Type B pancreatic cell (in vitro differentiated cells): ENCODE measurements around the gene ZFYVE16. TPM values are rescaled to one million over a fixed set of nuclear protein-coding genes. Genes with fewer than 3 reads are reported as not detected.

ENCODE experiments used
- DNase-seq: peaks from one replicate; pipeline ENCODE4 v3.0.0; 2021; ENCODE audit warnings: mixed read lengths; ENCODE audit not compliant: unreplicated experiment; ENCODE audit errors: extremely low spot score
- H3K27ac Mint-ChIP-seq: 2 replicates; pipeline ENCODE4 v1.8.0; 2021; ENCODE audit warnings: mild to moderate bottlenecking, mixed read lengths
- H3K27me3 Mint-ChIP-seq: 2 replicates; pipeline ENCODE4 v1.8.0; 2021; ENCODE audit warnings: mixed read lengths
- H3K36me3 Mint-ChIP-seq: 2 replicates; pipeline ENCODE4 v1.8.0; 2021; ENCODE audit warnings: mixed read lengths
- H3K4me1 Mint-ChIP-seq: one replicate; pipeline ENCODE4 v1.8.0; 2021; ENCODE audit warnings: mixed read lengths; ENCODE audit not compliant: unreplicated experiment
- H3K4me3 Mint-ChIP-seq: 2 replicates; pipeline ENCODE4 v1.8.0; 2021; ENCODE audit warnings: mild to moderate bottlenecking, mixed read lengths
- H3K9me3 Mint-ChIP-seq: 2 replicates; pipeline ENCODE4 v1.8.0; 2021; ENCODE audit warnings: mixed read lengths
- total RNA-seq: library from RNA; stranded (reverse); gene quantifications from 2 replicates; pipeline ENCODE4 v1.2.1, GENCODE V29; 2021; ENCODE audit warnings: low replicate concordance
- TF ChIP-seq, protein P1 (sequence below): fragments of 200-600 bp; sonication (generic); conservative IDR thresholded peaks from 2 replicates; pipeline ENCODE4 v1.5.0; 2021; ENCODE audit warnings: antibody characterized with exemption, mild to moderate bottlenecking

The ZFYVE16 gene
- total RNA-seq, 1 donor from 2014 or later: 55.0 TPM

DNA sequence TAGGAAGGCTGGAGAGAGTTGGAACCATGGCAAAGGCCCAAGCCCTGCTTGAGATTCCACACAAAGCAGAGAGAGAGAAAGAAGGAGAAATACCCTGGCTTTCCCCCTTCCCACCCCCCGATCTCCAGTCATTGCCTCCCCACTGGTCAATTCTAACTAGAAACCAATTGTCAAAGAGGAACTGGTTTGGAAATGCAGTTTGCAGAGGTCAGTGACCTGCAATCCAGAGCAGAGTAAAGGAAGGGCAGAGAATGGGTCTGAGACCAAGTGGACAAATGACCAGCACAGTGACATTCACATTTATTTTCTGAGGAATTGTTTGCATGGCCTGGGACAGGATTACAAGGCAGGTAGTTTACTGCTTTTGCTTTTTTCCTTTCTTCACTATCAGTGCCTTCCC lies 37.5 kb upstream of the ZFYVE16 start:
- Mint-ChIP-seq H3K9me3 (peaks cover 5% of the 10 kb centered on the region), H3K27ac (no peak overlapping the region), H3K27me3 (no peaks in the 10 kb centered on the region), H3K4me3 (no peak overlapping the region), H3K4me1 (no peaks in the 10 kb centered on the region), H3K36me3 (peaks cover 4% of the 10 kb centered on the region)
- TF ChIP-seq, protein P1, sequence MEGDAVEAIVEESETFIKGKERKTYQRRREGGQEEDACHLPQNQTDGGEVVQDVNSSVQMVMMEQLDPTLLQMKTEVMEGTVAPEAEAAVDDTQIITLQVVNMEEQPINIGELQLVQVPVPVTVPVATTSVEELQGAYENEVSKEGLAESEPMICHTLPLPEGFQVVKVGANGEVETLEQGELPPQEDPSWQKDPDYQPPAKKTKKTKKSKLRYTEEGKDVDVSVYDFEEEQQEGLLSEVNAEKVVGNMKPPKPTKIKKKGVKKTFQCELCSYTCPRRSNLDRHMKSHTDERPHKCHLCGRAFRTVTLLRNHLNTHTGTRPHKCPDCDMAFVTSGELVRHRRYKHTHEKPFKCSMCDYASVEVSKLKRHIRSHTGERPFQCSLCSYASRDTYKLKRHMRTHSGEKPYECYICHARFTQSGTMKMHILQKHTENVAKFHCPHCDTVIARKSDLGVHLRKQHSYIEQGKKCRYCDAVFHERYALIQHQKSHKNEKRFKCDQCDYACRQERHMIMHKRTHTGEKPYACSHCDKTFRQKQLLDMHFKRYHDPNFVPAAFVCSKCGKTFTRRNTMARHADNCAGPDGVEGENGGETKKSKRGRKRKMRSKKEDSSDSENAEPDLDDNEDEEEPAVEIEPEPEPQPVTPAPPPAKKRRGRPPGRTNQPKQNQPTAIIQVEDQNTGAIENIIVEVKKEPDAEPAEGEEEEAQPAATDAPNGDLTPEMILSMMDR: no peak
- no peak for DNase-seq

DNA sequence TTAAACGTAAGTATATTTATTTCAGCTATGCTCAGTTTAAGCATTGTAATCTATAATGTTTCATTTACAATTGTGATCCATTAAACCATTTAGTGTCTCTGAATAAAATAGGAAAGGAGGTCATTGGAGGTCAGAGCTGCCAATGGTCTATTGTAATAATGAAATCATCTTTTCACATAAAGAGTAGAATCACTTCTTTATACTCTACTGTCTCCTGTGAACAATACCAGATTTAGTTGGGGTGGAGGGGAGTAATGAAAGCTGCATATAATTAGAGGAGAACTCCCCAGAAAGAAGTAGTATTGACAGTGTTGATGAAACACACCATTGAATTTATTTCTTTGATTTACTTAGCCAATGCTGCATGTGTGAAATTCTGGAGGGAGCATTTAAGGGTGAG lies 35.1 kb upstream of the ZFYVE16 start:
- Mint-ChIP-seq H3K36me3 (peaks cover 4% of the 10 kb centered on the region), H3K27ac (no peak overlapping the region), H3K4me1 (no peaks in the 10 kb centered on the region), H3K27me3 (no peaks in the 10 kb centered on the region), H3K9me3 (peaks cover 5% of the 10 kb centered on the region), H3K4me3 (no peak overlapping the region)
- TF ChIP-seq, protein P1: no peak
- DNase-seq: no peak

DNA sequence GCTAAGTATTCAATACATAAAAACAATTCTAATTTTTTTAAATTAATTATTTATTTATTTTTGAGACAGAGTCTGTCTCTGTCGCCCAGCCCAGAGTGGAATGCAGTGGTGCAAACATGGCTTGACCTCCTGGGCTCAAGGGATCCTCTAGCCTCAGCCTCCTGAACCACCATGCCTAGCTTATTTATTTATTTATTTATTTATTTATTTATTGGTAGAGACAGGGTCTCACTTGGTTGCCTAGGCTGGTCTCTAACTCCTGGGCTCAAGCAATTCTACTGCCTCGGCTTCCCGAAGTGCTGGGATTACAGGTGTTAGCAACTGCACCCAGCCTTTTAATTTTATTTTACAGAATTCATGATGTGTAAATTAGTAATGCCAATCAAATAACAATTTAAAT lies 33.7 kb upstream of the ZFYVE16 start:
- DNase-seq: no peak
- no peak overlapping the region for H3K27ac Mint-ChIP-seq
- no peaks in the 10 kb centered on the region for H3K4me1 Mint-ChIP-seq
- H3K36me3 Mint-ChIP-seq: peaks cover 4% of the 10 kb centered on the region
- no peaks in the 10 kb centered on the region for H3K27me3 Mint-ChIP-seq
- TF ChIP-seq, protein P1: no peak
- H3K4me3 Mint-ChIP-seq: no peak overlapping the region
- H3K9me3 Mint-ChIP-seq: peaks cover 5% of the 10 kb centered on the region

- Mint-ChIP-seq H3K4me1 (no peaks in the 10 kb centered on the region), H3K9me3 (peaks cover 5% of the 10 kb centered on the region)
Observed at GRCh38 chr5:80376557-80376956, 31.3 kb upstream of the ZFYVE16 start.

DNA sequence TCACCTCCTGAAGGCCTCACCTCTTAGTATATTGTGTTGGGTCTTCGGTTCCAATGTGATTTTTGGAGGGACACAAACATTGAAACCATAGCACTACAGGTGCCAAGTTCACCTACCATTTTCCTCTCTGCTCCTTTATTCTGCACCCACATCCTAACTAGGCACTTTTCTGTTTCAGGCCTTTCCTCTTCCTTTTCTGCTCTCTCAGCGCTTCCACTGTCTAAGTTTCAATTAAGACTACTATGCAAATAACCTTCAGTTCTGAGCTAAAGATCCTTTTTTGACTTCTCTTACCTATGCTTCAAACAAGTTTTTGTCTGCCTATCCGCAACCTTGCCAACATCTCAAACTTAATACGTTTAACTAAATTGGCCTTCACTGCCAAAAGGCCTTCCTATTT lies 25.4 kb upstream of the ZFYVE16 start:
- TF ChIP-seq, protein P1: no peak
- H3K27ac Mint-ChIP-seq: no peak overlapping the region
- no peaks in the 10 kb centered on the region for H3K4me1 Mint-ChIP-seq
- no peaks in the 10 kb centered on the region for H3K36me3 Mint-ChIP-seq
- no peak overlapping the region for H3K4me3 Mint-ChIP-seq
- no peak for DNase-seq
- H3K9me3 Mint-ChIP-seq: no peaks in the 10 kb centered on the region
- H3K27me3 Mint-ChIP-seq: no peaks in the 10 kb centered on the region

More at GRCh38 chr5:80376557-80376956, 31.3 kb upstream of the ZFYVE16 start:
- no peak overlapping the region for H3K4me3 Mint-ChIP-seq
- peaks cover 4% of the 10 kb centered on the region for H3K36me3 Mint-ChIP-seq
- no peak overlapping the region for H3K27ac Mint-ChIP-seq
- TF ChIP-seq, protein P1: no peak
- DNase-seq: no peak
- no peaks in the 10 kb centered on the region for H3K27me3 Mint-ChIP-seq

DNA sequence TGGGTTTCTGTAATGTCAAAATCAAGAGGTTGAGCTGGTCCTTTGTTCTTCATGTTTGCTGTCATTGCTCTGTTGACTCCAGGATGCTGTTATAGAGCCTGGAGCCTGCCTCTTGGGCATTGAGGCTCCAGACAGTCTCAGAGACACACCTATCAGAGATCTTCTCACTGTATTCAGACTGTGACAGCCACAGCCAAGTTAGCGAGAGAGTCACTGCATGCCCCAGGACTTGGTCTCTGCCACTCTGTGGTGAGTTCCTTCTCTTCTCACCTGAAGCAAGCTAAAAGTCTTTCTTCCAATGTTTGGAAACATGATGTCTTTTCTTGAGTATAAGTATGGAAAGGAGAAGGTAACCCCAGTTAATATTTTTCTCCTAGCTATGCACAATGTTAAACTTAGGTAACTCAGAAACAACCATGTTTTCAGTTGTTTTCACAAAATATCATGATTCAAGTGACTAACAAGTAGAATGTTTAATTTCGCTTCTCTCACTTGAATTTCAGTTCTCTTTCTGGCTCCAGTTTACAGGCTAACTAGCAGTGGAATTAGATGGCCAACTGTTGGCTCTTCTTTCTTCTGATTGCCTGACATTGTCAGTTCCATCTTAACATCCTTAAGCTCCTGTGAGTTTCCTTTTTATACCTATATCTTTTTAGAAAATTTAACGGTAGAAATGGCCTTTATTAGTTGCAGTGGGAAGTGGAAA lies 20.6 kb upstream of the ZFYVE16 start:
- Mint-ChIP-seq H3K27me3 (no peaks in the 10 kb centered on the region), H3K9me3 (no peaks in the 10 kb centered on the region), H3K4me1 (no peaks in the 10 kb centered on the region), H3K4me3 (no peak overlapping the region), H3K27ac (no peak overlapping the region), H3K36me3 (no peaks in the 10 kb centered on the region)
- no peak for DNase-seq
- TF ChIP-seq, protein P1: no peak
